ENCODE measurements around the gene ITPRID2.
A peak's percentile ranks its signal among the peaks of the same experiment; 100 is the strongest.
"Not testable (repeated sequence)": the region's sequence is repeated elsewhere in the genome, so short reads cannot be mapped to it uniquely, and the experiment has no call there.

Gene ITPRID2

DNA sequence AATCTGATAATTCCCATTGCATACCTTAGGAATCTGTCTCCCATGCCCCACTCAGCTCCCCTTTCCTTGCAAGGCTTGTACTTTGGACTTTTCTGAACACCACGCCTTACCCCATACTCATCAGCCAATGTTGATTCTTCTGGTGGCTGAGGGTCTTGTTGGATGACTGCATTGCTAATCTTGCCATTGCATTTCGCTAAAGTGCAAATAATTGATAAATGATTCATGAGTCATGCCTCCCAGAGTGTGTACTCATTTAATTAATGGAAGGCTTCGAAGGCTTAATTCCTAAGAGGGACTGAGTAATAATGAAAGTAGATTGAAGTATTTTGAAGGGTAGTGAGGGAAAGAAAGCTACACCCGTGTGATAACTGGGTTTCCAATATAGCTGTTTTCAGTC is 66.1 kb downstream of the ITPRID2 start:
- Histone ChIP-seq H3K4me2 (ENCODE audit: low read depth, low read length) (no peak overlapping the region), H3K27me3 (replicated peaks; ENCODE audit: insufficient read depth, low read length) (no peaks in the 10 kb centered on the region), H3K27ac (ENCODE audit: low read length) (no peak overlapping the region), H3K79me2 (ENCODE audit: low read length) (no peaks in the 10 kb centered on the region), H3K9me3 (replicated peaks; ENCODE audit: insufficient read depth, low read length) (no peaks in the 10 kb centered on the region), H3K36me3 (replicated peaks; ENCODE audit: insufficient read depth, low read length) (no peaks in the 10 kb centered on the region), H3F3A (ENCODE audit: insufficient read depth, low read length) (no peaks in the 10 kb centered on the region), H4K20me1 (ENCODE audit: insufficient read depth, low read length) (no peaks in the 10 kb centered on the region), H3K4me3 (ENCODE audit: low read length) (no peak overlapping the region), H3K9ac (ENCODE audit: low read length) (no peak overlapping the region), H2AFZ (ENCODE audit: low read length) (no peak overlapping the region), H3K4me1 (ENCODE audit: low read length) (peaks cover 6% of the 10 kb centered on the region; the same call in 1 of the 2 replicates), H3K9me2 (replicated peaks; ENCODE audit: insufficient read depth, low read length) (no peaks in the 10 kb centered on the region)
- no peak for DNase-seq
- no peak for TF ChIP-seq EZH2phosphoT487 (IDR thresholded peaks at IDR 0.05; ENCODE audit: low read length)
- TF ChIP-seq, protein P1, sequence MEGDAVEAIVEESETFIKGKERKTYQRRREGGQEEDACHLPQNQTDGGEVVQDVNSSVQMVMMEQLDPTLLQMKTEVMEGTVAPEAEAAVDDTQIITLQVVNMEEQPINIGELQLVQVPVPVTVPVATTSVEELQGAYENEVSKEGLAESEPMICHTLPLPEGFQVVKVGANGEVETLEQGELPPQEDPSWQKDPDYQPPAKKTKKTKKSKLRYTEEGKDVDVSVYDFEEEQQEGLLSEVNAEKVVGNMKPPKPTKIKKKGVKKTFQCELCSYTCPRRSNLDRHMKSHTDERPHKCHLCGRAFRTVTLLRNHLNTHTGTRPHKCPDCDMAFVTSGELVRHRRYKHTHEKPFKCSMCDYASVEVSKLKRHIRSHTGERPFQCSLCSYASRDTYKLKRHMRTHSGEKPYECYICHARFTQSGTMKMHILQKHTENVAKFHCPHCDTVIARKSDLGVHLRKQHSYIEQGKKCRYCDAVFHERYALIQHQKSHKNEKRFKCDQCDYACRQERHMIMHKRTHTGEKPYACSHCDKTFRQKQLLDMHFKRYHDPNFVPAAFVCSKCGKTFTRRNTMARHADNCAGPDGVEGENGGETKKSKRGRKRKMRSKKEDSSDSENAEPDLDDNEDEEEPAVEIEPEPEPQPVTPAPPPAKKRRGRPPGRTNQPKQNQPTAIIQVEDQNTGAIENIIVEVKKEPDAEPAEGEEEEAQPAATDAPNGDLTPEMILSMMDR (IDR thresholded peaks at IDR 0.05; ENCODE audit: low read length), result no peak
- no peak for TF ChIP-seq EZH2 (optimal IDR thresholded peaks at IDR 0.05; ENCODE audit: low read depth, low read length)

DNA sequence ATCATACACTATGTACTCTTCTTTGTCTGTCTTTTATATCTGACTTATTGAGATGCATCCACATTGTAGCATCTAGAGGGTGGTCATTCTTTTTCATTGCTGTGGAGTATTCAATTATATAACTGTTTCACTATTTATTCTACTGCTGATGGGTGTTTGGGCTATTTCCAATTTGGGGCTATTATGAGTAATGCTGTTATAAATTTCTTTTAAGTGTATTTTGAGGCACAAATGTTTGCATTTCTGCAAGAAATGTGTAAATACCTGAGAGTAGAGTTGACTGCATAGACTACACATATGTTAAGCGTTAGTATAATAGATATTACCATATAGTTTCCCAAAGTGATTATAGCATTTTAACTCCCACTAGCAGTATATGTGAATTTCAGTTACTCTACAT is 67.2 kb downstream of the ITPRID2 start:
- no peaks in the 10 kb centered on the region for H3K27me3 ChIP-seq (replicated peaks; ENCODE audit: insufficient read depth, low read length)
- DNase-seq, result no peak
- no peak overlapping the region for H3K4me3 ChIP-seq (ENCODE audit: low read length)
- no peak overlapping the region for H3K4me2 ChIP-seq (ENCODE audit: low read depth, low read length)
- no peak overlapping the region for H3K9ac ChIP-seq (ENCODE audit: low read length)
- TF ChIP-seq, protein P1 (IDR thresholded peaks at IDR 0.05; ENCODE audit: low read length), result no peak
- TF ChIP-seq EZH2phosphoT487 (IDR thresholded peaks at IDR 0.05; ENCODE audit: low read length) (no peak), EZH2 (optimal IDR thresholded peaks at IDR 0.05; ENCODE audit: low read depth, low read length) (no peak)
- no peaks in the 10 kb centered on the region for H3K9me2 ChIP-seq (replicated peaks; ENCODE audit: insufficient read depth, low read length)
- no peaks in the 10 kb centered on the region for H3F3A ChIP-seq (ENCODE audit: insufficient read depth, low read length)
- no peaks in the 10 kb centered on the region for H3K36me3 ChIP-seq (replicated peaks; ENCODE audit: insufficient read depth, low read length)
- peaks cover 6% of the 10 kb centered on the region; the same call in 1 of the 2 replicates for H3K4me1 ChIP-seq (ENCODE audit: low read length)
- no peak overlapping the region for H2AFZ ChIP-seq (ENCODE audit: low read length)
- H3K27ac ChIP-seq (ENCODE audit: low read length), result no peak overlapping the region
- no peaks in the 10 kb centered on the region for H3K9me3 ChIP-seq (replicated peaks; ENCODE audit: insufficient read depth, low read length)
- no peaks in the 10 kb centered on the region for H4K20me1 ChIP-seq (ENCODE audit: insufficient read depth, low read length)
- no peaks in the 10 kb centered on the region for H3K79me2 ChIP-seq (ENCODE audit: low read length)

DNA sequence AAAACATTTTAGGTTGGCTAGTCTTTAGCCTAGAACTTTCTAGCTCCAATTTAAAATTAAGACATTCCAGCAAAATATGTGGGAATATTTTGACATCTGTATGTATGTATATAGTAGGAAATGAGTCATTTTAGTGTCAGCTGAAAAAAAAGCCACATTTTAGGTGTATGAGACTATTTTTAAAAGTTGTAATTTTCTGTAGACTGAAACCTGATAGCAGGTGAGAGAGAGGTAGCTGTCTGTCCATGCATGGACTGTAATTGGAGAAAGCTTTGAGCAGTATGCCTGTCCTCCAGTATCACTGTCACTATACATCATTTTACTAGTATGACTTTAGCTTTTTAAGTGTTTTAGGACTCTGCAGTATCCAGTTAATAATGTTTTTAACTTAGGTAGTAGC is 68.0 kb downstream of the ITPRID2 start:
- no peaks in the 10 kb centered on the region for H3K36me3 ChIP-seq (replicated peaks; ENCODE audit: insufficient read depth, low read length)
- no peaks in the 10 kb centered on the region for H3K27me3 ChIP-seq (replicated peaks; ENCODE audit: insufficient read depth, low read length)
- peaks cover 6% of the 10 kb centered on the region; the same call in 1 of the 2 replicates for H3K4me1 ChIP-seq (ENCODE audit: low read length)
- H3K9me2 ChIP-seq (replicated peaks; ENCODE audit: insufficient read depth, low read length), result no peaks in the 10 kb centered on the region
- 0 out of 2 replicates have a peak overlapping the region, but pooled peaks have one; percentile 11 for H3K4me2 ChIP-seq (ENCODE audit: low read depth, low read length)
- H2AFZ ChIP-seq (ENCODE audit: low read length), result no peak overlapping the region
- H3K4me3 ChIP-seq (ENCODE audit: low read length), result no peak overlapping the region
- no peak overlapping the region for H3K27ac ChIP-seq (ENCODE audit: low read length)
- TF ChIP-seq EZH2 (optimal IDR thresholded peaks at IDR 0.05; ENCODE audit: low read depth, low read length), result no peak
- TF ChIP-seq EZH2phosphoT487 (IDR thresholded peaks at IDR 0.05; ENCODE audit: low read length), result no peak
- TF ChIP-seq, protein P1 (IDR thresholded peaks at IDR 0.05; ENCODE audit: low read length), result no peak
- no peaks in the 10 kb centered on the region for H4K20me1 ChIP-seq (ENCODE audit: insufficient read depth, low read length)
- no peaks in the 10 kb centered on the region for H3K79me2 ChIP-seq (ENCODE audit: low read length)
- no peak for DNase-seq
- H3F3A ChIP-seq (ENCODE audit: insufficient read depth, low read length), result no peaks in the 10 kb centered on the region
- H3K9me3 ChIP-seq (replicated peaks; ENCODE audit: insufficient read depth, low read length), result no peaks in the 10 kb centered on the region
- no peak overlapping the region for H3K9ac ChIP-seq (ENCODE audit: low read length)

DNA sequence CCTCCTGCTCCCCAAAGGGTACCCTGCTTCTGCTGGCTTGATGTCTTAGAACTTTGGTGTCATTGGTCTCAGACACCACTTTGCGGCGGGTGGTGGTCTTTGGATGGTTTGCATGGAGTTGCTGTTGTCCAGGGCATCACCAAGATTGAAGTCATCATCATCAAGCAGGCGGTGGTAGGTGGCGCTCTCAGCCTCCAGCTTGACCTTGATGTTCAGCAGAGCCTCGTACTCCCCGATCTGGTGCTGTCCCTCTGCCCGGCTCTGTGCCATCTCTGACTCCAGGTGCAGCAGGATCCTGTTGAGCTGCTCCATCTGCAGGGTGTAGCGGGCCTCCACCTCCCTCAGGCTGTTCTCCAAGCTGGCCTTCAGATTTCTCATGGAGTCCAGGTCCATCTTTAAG is 69.6 kb downstream of the ITPRID2 start:
- DNase-seq; H2AFZ ChIP-seq (ENCODE audit: low read length); H3K27ac ChIP-seq (ENCODE audit: low read length); H3K9ac ChIP-seq (ENCODE audit: low read length); H3K4me2 ChIP-seq (ENCODE audit: low read depth, low read length); H3K9me3 ChIP-seq (replicated peaks; ENCODE audit: insufficient read depth, low read length); H3K27me3 ChIP-seq (replicated peaks; ENCODE audit: insufficient read depth, low read length); H3K4me3 ChIP-seq (ENCODE audit: low read length); H3K79me2 ChIP-seq (ENCODE audit: low read length); H3K4me1 ChIP-seq (ENCODE audit: low read length); H4K20me1 ChIP-seq (ENCODE audit: insufficient read depth, low read length); H3K9me2 ChIP-seq (replicated peaks; ENCODE audit: insufficient read depth, low read length); H3K36me3 ChIP-seq (replicated peaks; ENCODE audit: insufficient read depth, low read length); H3F3A ChIP-seq (ENCODE audit: insufficient read depth, low read length): not testable (repeated sequence)
